ENCODE data around the gene TMEM14A.
"Not testable (repeated sequence)": the region's sequence is repeated elsewhere in the genome, so short reads cannot be mapped to it uniquely, and the experiment has no call there.

The TMEM14A gene, protein sequence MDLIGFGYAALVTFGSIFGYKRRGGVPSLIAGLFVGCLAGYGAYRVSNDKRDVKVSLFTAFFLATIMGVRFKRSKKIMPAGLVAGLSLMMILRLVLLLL

GRCh38 chr6:52670502-52671409 lies at the start of gene TMEM14A:
Gene TMEM14A, plus strand, starts transcription at chr6:52671113. Its CDS starts 5,990 bp downstream, at chr6:52677103.
- peak; percentile 99 for DNase-seq (ENCODE audit: low spot score)

GRCh38 chr6:52621631-52622030 lies 49.3 kb upstream of the TMEM14A start:
- no peak for DNase-seq (ENCODE audit: low spot score)

DNA sequence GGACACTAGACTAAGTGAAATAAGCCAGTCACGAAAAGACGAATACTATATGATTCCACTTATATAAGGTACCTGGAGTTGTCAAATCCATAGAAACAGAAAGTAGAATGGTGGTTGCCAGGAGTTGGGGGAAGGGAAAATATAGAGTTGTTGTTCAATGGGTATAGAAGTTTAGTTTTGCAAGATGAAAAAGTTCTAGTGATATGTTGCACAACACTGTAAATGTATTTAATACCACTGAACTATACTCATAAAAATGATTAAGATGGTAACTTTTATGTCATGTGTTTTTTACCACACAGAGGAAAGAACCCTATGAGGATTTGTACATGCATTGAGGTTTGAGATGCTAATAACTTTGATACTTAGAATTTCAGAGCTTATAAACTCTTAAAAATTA lies 48.1 kb upstream of the TMEM14A start:
- no peak for DNase-seq (ENCODE audit: low spot score)

DNA sequence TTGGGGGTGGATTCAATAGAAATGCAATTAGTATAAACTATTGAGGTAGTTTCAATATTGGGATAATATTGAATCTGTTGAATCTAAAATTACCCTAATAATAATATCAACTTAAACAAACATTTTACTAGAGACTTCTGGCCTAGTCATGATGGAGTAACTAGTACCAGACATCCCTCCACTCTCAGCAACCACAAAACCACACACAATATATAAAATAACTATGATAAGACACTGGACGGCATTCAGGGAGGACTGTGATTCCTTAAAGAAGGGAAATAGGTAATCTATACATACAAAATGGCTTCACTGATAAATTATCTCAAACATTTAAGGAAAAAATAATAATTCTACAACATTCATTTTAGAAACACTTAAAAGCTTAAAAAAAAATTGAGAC lies 38.9 kb upstream of the TMEM14A start:
- DNase-seq (ENCODE audit: low spot score), result no peak

DNA sequence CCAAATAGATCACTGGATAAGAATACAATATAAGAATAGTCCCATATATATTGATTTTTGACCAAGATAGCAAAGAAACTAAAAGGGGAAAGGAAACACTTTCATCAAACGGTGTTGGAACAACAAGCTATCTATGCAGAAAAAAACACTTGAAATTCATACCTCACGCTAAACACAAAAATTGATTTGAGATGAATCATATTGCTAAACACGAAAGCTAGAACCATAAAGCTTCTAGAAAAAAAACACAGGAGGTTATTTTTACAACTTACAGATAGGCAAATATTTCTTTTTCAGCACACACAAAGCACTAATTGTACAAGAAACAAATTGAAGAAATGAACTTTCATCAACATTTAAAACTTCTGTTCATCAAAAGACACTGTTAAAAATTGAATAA lies 36.7 kb upstream of the TMEM14A start:
- DNase-seq (ENCODE audit: low spot score), result no peak

DNA sequence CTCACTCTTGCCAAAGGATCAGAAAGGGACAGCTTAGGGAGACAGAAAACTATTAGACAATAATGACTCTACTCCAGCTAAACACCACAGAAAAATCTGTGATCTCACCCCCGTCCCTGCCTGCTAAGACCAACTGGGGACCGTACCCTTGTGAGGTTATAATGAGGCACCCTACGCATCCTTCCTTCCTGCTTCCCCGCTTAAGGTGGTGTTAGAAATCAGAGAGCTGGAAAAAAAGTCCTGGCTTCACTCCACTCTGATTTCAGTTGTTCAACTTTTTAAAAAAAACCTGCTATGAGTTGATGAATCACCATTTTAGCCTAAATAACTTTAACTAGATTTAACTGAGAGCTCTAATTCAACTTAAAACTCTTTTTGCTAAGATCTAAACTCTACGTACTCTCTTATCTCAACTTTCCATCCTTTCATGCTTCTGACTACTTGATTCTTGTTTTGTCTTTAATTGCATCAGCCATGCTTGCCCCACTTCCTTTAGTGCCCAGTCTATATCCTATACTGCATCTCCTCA lies 35.8 kb upstream of the TMEM14A start:
- no peak for DNase-seq (ENCODE audit: low spot score)

DNA sequence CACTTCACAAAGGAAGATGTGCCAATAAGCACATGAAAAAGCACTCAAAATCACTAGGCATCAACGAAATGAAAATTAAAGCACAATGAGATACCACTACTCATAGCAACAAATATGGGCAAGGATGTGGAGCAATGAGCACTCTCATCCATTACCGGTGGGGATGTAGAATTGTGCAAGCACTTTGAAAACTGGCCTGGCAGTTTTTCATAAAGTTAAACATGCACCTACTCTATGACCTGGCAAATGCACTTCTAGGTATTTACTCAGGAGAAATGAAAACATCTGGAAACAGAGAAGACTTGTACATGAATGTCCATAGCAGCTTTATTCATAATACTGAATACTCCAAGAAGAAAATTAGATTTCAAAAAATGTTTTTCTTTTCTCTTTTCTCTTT lies 34.1 kb upstream of the TMEM14A start:
- DNase-seq (ENCODE audit: low spot score), result no peak

DNA sequence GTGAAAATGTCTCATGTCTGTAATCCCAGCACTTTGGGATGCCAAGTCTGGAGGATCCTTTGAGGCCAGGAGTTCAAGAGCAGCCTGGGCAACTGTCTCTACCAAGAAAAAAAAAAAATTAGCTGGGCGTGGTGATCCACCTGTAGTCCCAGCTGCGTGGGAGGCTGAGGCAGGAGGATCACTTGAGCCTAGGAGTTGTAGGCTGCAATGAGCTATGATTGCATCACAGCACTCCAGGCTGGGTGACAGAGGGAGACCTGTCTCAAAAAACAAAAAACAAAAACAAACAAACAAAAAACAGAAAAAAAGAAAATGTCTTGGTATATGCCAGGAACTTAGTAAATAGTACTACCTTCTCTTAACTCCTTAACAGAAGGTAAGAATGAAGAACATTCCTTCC lies 31.4 kb upstream of the TMEM14A start:
- DNase-seq (ENCODE audit: low spot score), result no peak

DNA sequence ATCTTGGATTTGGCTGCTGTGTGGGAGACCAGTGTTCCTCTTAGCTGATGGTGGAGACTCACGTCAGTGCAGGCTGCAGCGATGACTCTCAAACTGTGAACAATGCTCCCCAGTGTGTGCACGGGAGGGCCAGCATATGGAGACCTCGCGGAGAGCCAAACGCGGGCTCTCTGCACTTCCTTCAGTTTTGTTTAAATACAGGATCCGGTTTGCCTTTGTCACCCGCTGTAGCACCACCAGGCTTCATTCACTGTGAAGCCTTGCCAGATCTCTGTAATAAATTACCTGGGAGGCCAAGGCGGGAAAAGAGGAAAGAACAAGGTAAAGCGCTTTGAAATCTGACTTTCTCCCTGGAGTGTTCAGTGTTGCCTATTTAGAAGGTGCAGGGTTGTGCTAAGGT lies 30.7 kb upstream of the TMEM14A start:
- no peak for DNase-seq (ENCODE audit: low spot score)

GRCh38 chr6:52640916-52641315 lies 30.0 kb upstream of the TMEM14A start:
- DNase-seq (ENCODE audit: low spot score), result no peak

DNA sequence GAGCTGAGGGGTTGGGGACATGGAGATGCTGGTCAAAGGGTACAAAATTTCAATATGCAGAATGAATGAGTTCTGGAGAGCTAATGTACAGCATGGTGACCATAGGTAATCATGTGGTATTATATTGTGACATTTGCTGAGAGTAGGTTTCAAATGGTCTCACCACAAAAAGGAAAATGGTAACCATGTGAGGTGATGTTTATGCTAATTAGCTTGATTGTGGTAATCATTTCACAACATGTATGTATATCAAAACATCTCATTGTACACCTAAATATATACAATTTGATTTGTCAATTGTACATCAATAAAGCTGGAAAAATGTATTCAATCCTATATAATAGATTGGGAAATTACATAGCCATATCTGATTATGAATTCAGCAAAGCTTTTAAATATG lies 29.5 kb upstream of the TMEM14A start:
- no peak for DNase-seq (ENCODE audit: low spot score)

DNA sequence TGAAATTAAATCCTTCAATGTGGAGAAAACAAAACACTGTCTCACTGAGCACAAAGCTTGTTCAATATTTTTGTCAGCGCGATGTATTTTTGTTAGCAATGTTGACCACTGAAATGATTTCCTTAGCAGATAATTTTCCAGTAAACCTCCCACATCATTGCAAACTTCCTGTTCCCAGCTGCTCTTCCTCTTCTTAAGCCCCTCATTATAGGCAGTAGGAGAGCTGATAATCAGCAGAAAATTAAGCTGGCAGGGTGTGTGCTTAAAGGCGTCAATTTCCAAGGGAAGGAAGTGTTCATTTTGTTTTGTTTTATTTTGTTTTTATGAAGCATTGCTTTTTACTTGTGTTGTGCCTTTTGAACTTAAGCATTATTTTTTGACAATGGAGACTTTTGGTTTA lies 29.1 kb upstream of the TMEM14A start:
- no peak for DNase-seq (ENCODE audit: low spot score)

DNA sequence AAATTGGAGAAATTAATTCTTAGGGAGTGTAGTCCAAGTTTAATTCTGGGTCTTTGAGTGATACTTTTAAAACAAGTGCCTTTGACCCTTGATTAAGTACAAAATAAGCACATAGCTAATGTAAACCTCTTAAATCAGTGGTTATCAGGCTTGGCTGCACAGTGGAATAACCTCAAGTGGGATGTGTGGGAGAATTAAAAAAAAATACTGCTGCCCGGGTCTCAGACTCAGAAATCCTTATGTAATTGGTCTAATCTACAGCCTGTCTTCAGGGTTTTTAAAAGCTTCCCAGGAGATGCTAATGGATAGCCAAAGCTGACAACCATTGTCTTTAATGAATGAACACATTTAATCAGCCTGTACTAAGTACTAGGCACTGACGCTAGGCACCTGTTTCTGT lies 28.5 kb upstream of the TMEM14A start:
- DNase-seq (ENCODE audit: low spot score), result no peak

DNA sequence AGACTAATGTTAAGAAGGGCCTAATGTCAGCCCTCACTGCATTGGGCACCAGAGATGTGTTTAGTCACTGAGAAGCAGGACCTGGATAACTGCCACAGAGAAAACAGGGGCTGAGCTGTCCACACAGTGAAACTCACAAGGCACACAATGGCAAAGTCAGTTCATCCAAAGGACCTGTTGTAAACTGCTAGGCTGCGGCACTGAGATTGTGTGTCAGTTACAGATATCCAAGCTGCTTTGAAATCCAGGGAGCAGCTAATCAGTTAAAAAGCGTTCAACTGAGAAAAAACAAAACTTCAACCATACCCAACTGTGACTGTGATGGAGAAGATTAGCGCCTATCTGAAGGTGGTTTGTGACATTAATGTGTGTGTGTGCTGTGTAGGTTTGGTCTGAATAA lies 27.8 kb upstream of the TMEM14A start:
- no peak for DNase-seq (ENCODE audit: low spot score)

GRCh38 chr6:52644253-52644652 lies 26.7 kb upstream of the TMEM14A start:
- DNase-seq (ENCODE audit: low spot score), result no peak

- DNase-seq (ENCODE audit: low spot score), result no peak
These were observed 24.9 kb upstream of the TMEM14A start for GRCh38 chr6:52645976-52646375.

GRCh38 chr6:52647199-52647598 lies 23.7 kb upstream of the TMEM14A start:
- DNase-seq (ENCODE audit: low spot score), result peak; percentile 53

GRCh38 chr6:52649536-52650160 lies 21.3 kb upstream of the TMEM14A start:
- peak; percentile 44 for DNase-seq (ENCODE audit: low spot score)

DNA sequence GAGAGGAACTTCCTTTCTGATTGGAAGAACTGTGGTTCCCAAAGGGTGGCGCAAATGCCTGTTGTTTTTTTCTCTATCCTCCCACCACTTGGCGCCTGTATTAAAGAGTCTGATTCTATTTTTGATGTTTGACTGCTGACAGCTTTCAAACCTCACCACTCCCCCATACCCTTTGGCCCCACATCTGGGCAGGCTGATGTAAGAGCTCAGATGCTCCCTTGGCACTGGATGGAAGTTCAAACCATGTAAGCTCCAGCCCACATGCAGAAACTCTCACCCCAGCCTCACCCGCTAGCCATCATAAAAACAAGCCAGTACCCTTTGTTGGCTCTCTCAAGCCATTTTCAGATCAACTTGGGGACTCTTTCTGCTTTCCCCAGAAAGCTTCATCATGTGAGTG lies 20.0 kb upstream of the TMEM14A start:
- DNase-seq (ENCODE audit: low spot score), result no peak

- no peak for DNase-seq (ENCODE audit: low spot score)
These were observed 17.8 kb upstream of the TMEM14A start for GRCh38 chr6:52653151-52653550.

DNA sequence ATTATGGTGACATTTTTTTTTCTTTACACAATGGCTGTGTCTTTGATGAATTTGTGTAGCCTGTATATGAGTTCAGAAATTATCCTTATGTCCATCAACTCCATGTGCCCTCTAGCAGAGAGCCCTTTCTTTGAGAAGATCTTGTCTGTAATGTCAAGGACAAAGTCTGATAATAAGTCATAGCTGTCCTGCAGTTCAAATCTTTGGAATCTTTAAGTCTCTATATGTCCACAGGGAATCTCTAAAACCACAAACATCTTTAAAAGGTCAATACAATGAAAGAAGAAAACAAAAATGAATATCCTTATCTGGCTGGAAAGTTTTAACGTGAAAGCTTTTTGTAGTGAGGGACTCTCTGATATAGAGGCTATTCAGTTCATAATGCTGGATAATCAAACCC lies 16.9 kb upstream of the TMEM14A start:
- no peak for DNase-seq (ENCODE audit: low spot score)

GRCh38 chr6:52654592-52654991 lies 16.3 kb upstream of the TMEM14A start:
- DNase-seq (ENCODE audit: low spot score), result no peak

DNA sequence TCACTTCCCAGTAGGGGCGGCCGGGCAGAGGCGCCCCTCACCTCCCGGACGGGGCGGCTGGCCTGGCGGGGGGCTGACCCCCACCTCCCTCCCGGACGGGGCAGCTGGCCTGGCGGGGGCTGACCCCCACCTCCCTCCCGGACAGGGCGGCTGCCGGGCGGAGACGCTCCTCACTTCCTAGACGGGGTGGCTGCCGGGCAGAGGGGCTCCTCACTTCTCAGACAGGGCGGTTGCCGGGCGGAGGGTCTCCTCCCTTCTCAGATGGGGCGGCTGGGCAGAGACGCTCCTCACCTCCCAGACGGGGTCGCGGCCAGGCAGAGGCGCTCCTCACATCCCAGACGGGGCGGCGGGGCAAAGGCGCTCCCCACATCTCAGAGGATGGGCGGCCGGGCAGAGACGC lies 15.0 kb upstream of the TMEM14A start:
- DNase-seq (ENCODE audit: low spot score), result not testable (repeated sequence)

All from AG08395 (cell line).